H7 (cell line): ENCODE results near the gene ALK. TPM values are rescaled to one million over a fixed set of nuclear protein-coding genes. Genes with fewer than 3 reads are reported as not detected.
"Not testable (repeated sequence)": the region's sequence is repeated elsewhere in the genome, so short reads cannot be mapped to it uniquely, and the experiment has no call there.

Experiments
- DNase-seq: peaks from one replicate; pipeline ENCODE4 v3.0.0; 2012
- H3K27me3 ChIP-seq: 2 replicates; pipeline ENCODE4 v1.6.0; 2011; ENCODE audit warnings: mild to moderate bottlenecking, low read length; ENCODE audit not compliant: control insufficient read depth, insufficient read depth
- H3K36me3 ChIP-seq: replicated peaks from 2 replicates; pipeline ENCODE4 v1.5.1; 2011; ENCODE audit warnings: low read length; ENCODE audit not compliant: control insufficient read depth, insufficient read depth
- H3K4me3 ChIP-seq: 2 replicates; pipeline ENCODE4 v1.5.1; 2011; ENCODE audit warnings: low read depth, mild to moderate bottlenecking, control low read depth, low read length, moderate library complexity; ENCODE audit not compliant: insufficient read depth
- total RNA-seq: library from RNA; depleted of rRNA; stranded (reverse); fragments of >200 nt; shearing (Covaris generic); gene quantifications from 2 replicates; pipeline ENCODE4 v1.2.3, GENCODE V29; 2014

ALK gene
- total RNA-seq, 1 experiment from 2014 or later: 0.21 TPM

- H3K4me3 ChIP-seq: no peak overlapping the region
Measured at GRCh38 chr2:29755829-29756228, 165.6 kb downstream of the ALK start.

DNA sequence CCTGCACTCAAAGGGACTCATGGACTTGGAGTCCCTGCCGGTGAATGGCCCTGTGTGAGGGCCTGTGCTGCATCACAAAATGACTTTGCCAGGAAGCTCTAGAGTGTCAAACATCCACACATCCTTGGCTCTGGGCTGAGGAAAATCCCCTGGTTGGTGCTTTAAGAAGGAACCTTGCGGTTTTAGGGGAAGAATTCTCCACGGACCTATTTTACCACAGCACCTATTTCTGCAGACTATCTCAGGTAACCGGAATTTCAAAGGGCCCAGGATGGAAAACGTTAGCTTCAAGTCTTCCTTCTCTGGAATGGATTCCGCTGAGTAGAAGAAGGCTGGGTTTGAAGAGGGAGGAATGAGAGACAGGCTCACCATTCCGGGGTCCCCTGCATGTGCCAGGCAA is 166.2 kb downstream of the ALK start:
- no peaks in the 10 kb centered on the region for H3K27me3 ChIP-seq
- no peaks in the 10 kb centered on the region for H3K36me3 ChIP-seq
- H3K4me3 ChIP-seq: no peak overlapping the region
- no peak for DNase-seq

More at GRCh38 chr2:29755829-29756228, 165.6 kb downstream of the ALK start:
- DNase-seq: no peak
- no peaks in the 10 kb centered on the region for H3K27me3 ChIP-seq
- H3K36me3 ChIP-seq: no peaks in the 10 kb centered on the region

DNA sequence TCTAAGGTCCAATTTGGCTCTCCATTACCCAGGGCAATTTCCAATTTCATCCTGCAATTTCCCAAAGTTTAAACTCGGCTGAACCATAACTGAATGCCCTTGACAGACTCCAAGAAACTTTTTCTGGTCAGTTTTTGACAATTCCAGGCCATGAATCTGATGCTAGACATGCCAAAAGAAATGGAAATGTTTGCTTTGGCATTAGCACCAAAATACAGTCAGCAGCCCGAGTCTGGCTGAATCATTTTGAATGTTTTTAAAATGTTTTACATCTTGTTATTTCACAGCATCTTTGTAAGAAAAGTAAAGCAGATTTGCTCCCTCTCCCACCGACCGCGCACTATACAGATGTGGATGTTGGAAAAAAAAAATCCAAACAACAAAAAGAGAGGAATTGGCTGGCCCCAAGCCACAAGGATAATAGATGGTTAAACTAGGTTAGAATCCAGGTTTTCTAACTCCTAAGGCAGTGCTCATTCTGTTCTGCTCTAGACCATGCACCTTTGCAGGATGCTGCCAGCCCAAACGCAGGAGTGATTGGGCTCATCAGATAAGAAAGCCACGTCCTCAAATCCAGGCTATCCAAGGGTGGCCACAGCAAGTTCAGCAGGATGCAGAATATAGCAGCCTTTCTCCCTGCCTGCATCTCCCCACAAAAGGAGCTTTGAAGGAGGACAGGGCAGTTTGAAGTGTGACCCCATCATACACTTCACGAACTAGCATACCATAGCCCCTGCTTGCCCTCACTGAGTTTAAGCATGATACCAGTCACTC is 167.5 kb downstream of the ALK start:
- no peaks in the 10 kb centered on the region for H3K36me3 ChIP-seq
- no peaks in the 10 kb centered on the region for H3K27me3 ChIP-seq

GRCh38 chr2:29751390-29751789 is 170.0 kb downstream of the ALK start:
- Histone ChIP-seq H3K36me3 (no peaks in the 10 kb centered on the region), H3K27me3 (no peaks in the 10 kb centered on the region), H3K4me3 (no peak overlapping the region)
- no peak for DNase-seq

More for the DNA sequence above, 167.5 kb downstream of the ALK start:
- DNase-seq: no peak
- no peak overlapping the region for H3K4me3 ChIP-seq

- H3K36me3 ChIP-seq, H3K27me3 ChIP-seq, H3K4me3 ChIP-seq, DNase-seq: not testable (repeated sequence)
Measured at GRCh38 chr2:29750463-29750862, 170.9 kb downstream of the ALK start.

DNA sequence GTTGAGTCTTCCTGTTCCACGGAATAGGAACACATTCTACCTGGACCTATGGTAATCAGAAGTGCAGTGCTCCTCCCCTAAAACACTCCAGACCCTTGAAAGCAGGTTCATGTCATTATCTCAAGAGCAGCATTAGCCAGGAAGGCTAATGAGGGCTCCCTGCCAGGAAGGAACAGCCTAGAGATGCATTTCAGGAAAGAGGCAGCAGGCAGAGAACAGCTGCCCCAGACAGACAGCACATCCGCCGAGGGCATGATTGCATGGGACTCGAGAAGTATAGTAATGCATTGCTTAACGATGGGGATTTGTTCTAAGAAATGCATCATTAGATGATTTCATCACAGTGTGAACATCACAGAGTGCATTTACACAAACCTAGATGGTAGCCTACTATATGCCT is 171.5 kb downstream of the ALK start:
- no peak for DNase-seq
- Histone ChIP-seq H3K4me3 (no peak overlapping the region), H3K36me3 (no peaks in the 10 kb centered on the region), H3K27me3 (no peaks in the 10 kb centered on the region)

DNA sequence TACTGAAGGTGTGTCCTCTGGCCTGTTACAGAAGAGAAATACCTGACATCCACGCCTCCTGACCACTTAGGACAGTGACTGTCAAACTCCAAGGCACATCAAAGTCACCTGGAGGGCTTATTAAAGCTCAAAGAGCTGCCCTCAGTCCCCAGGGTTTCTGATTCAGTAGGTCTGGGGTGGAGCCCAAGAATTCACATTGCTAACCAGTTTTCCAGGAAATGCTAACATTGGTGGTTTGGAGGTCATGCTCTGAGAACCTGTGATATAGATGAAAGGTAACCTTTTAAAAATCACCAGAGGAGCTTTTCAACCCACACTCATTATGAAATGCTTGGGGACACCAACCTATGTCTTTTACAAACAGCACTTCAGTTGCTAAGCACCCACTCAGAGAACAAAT is 172.3 kb downstream of the ALK start:
- Histone ChIP-seq H3K27me3 (no peaks in the 10 kb centered on the region), H3K36me3 (no peaks in the 10 kb centered on the region), H3K4me3 (no peak overlapping the region)
- DNase-seq: no peak

DNA sequence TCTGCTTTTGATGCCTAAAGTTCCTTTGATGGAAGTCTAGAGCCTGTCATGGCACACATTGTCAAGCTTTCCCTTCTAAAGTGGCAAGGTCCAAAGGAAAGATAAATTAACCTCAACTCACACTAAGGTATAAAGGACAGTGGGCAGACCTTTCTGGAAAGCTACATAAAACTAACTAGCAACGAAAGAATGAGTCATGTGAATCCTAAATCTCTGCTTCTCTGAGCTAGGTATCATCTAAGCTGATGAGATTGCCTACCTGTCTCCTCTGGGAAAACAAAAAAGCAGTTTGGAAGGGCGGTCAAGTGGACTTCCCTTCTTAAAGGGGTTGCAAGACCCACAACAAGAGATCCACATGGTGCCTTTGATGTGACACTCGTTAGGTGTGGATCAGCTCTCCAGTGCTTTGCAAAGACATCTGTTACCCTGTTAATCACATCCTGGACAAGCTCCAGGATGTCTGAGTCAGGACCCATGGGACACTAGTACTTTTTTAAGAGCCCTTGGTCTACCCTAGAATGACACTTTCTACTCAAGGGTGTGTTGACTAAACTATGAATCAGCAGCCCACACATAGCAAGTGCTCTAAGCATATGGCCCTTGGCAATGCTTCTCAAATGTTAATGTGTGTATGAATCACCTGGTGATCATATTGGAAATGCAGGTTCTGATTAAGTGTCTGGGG is 173.5 kb downstream of the ALK start:
- Histone ChIP-seq H3K4me3 (no peak overlapping the region), H3K36me3 (no peaks in the 10 kb centered on the region), H3K27me3 (no peaks in the 10 kb centered on the region)
- no peak for DNase-seq

DNA sequence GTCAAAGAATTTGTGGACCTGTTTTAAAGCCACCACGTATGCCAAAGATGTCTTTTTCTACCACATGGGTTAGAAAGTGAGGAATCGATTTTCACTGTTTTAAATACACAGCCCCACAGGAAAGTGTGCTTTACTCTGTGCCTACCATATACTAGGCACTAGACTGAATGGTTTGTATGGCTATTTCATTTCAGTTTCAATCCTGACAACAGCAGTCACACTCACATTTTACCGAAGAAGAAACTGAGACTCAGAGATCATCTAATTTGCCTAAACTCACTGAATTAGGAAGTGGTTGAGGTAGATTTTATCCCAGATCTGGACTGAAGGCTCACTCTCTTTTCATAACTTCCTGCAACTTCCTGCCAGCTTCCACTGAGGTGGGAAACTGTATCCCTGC is 176.4 kb downstream of the ALK start:
- no peaks in the 10 kb centered on the region for H3K27me3 ChIP-seq
- DNase-seq: no peak
- H3K4me3 ChIP-seq: no peak overlapping the region
- no peaks in the 10 kb centered on the region for H3K36me3 ChIP-seq

- no peak for DNase-seq
- no peaks in the 10 kb centered on the region for H3K36me3 ChIP-seq
- no peaks in the 10 kb centered on the region for H3K27me3 ChIP-seq
- H3K4me3 ChIP-seq: no peak overlapping the region
Measured at GRCh38 chr2:29743516-29743915, 177.9 kb downstream of the ALK start.

DNA sequence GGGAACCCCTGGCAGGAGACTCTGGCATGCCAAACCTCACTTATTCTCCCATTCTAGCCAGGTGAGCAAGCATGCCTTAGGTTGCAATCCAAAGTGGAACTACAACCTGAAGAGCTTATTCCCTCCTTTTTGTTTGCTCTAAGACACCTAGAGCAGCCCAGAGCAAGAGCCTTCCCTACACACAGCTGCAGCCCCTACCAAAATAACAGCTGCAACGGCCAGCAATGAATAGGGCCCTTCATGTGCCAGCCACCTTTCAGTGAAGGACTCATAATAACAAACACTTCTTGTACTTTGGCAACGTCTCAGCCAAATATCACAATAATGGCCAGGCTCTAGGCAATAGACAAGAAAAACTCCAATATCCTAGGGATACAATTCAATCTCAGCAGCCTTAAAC is 178.7 kb downstream of the ALK start:
- no peaks in the 10 kb centered on the region for H3K27me3 ChIP-seq
- no peak overlapping the region for H3K4me3 ChIP-seq
- H3K36me3 ChIP-seq: no peaks in the 10 kb centered on the region
- DNase-seq: no peak

DNA sequence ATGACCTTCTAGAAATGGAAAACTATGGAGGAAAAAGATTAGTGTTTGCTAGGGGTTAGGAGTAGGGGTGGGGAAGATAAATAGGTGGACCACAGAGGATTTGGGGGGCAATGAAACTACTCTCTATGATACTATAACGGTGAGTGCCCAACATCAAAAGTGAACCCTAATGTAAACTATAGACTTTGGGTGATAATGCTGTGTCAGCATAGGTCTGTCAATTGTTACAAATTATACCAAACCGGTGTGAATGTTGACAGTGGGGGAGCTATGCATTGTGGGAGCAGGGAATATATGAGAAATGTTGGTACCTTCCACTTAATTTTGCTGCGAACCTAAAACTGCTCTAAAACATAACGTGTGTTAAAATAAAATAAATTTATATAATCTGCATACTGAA is 180.3 kb downstream of the ALK start:
- Histone ChIP-seq H3K4me3 (no peak overlapping the region), H3K27me3 (no peaks in the 10 kb centered on the region), H3K36me3 (no peaks in the 10 kb centered on the region)
- DNase-seq: no peak

- Histone ChIP-seq H3K4me3 (no peak overlapping the region), H3K36me3 (no peaks in the 10 kb centered on the region), H3K27me3 (no peaks in the 10 kb centered on the region)
- no peak for DNase-seq
Measured at GRCh38 chr2:29733965-29734364, 187.4 kb downstream of the ALK start.

GRCh38 chr2:29733213-29733612 is 188.2 kb downstream of the ALK start:
- no peak overlapping the region for H3K4me3 ChIP-seq
- no peak for DNase-seq
- H3K36me3 ChIP-seq: no peaks in the 10 kb centered on the region
- H3K27me3 ChIP-seq: no peaks in the 10 kb centered on the region

GRCh38 chr2:29731948-29732347 is 189.4 kb downstream of the ALK start:
- H3K36me3 ChIP-seq: no peaks in the 10 kb centered on the region
- H3K4me3 ChIP-seq: no peak overlapping the region
- H3K27me3 ChIP-seq: no peaks in the 10 kb centered on the region
- DNase-seq: no peak
